ENCODE results near the gene NFATC2.
A peak's percentile ranks its signal among the peaks of the same experiment; 100 is the strongest.

NFATC2 gene

GRCh38 chr20:51491393-51491792 lies 51.1 kb downstream of the NFATC2 start:
- H3K4me2 ChIP-seq (ENCODE audit: low read length): no peak overlapping the region
- no peaks in the 10 kb centered on the region for H3K9me3 ChIP-seq (ENCODE audit: low read length)
- H2AFZ ChIP-seq (ENCODE audit: low read length): no peak overlapping the region
- no peak overlapping the region for H3K9ac ChIP-seq (ENCODE audit: low read length)
- no peaks in the 10 kb centered on the region for H3K9me2 ChIP-seq (ENCODE audit: low read depth, low read length)
- H3F3A ChIP-seq (ENCODE audit: insufficient read depth, low read length): no peaks in the 10 kb centered on the region
- no peaks in the 10 kb centered on the region for H3K79me2 ChIP-seq (ENCODE audit: insufficient read depth, low read length)
- H3K27me3 ChIP-seq (ENCODE audit: insufficient read depth, low read length): no peaks in the 10 kb centered on the region
- H3K27ac ChIP-seq (ENCODE audit: low read depth, low read length, poor library complexity, severe bottlenecking): peak overlapping the region; percentile 11
- H3K4me1 ChIP-seq (ENCODE audit: insufficient read depth, low read length, severe bottlenecking): peaks cover 66% of the 10 kb centered on the region
- H3K36me3 ChIP-seq (ENCODE audit: insufficient read depth, low read length): peaks cover 76% of the 10 kb centered on the region
- H3K4me3 ChIP-seq (ENCODE audit: low read depth, low read length, poor library complexity, severe bottlenecking): no peak overlapping the region
- no peak for TF ChIP-seq CTCF (IDR thresholded peaks at IDR 0.05; ENCODE audit: low read length)
- TF ChIP-seq EZH2 (IDR thresholded peaks at IDR 0.05; ENCODE audit: borderline replicate concordance, low read length): no peak
- H4K20me1 ChIP-seq (ENCODE audit: insufficient read depth, low read length): no peaks in the 10 kb centered on the region

- H3K4me1 ChIP-seq (ENCODE audit: insufficient read depth, low read length, severe bottlenecking): peaks cover 63% of the 10 kb centered on the region
- H3K4me3 ChIP-seq (ENCODE audit: low read depth, low read length, poor library complexity, severe bottlenecking): no peak overlapping the region
- H3K27ac ChIP-seq (ENCODE audit: low read depth, low read length, poor library complexity, severe bottlenecking): no peak overlapping the region
- TF ChIP-seq EZH2 (IDR thresholded peaks at IDR 0.05; ENCODE audit: borderline replicate concordance, low read length) (no peak), CTCF (IDR thresholded peaks at IDR 0.05; ENCODE audit: low read length) (no peak)
- H3K79me2 ChIP-seq (ENCODE audit: insufficient read depth, low read length): no peaks in the 10 kb centered on the region
- no peak overlapping the region for H3K4me2 ChIP-seq (ENCODE audit: low read length)
- no peaks in the 10 kb centered on the region for H3F3A ChIP-seq (ENCODE audit: insufficient read depth, low read length)
- no peaks in the 10 kb centered on the region for H3K27me3 ChIP-seq (ENCODE audit: insufficient read depth, low read length)
- no peak overlapping the region for H3K9ac ChIP-seq (ENCODE audit: low read length)
- no peaks in the 10 kb centered on the region for H3K9me3 ChIP-seq (ENCODE audit: low read length)
- no peaks in the 10 kb centered on the region for H4K20me1 ChIP-seq (ENCODE audit: insufficient read depth, low read length)
- H3K36me3 ChIP-seq (ENCODE audit: insufficient read depth, low read length): peaks cover 73% of the 10 kb centered on the region
- H3K9me2 ChIP-seq (ENCODE audit: low read depth, low read length): no peaks in the 10 kb centered on the region
- no peak overlapping the region for H2AFZ ChIP-seq (ENCODE audit: low read length)
Observed at GRCh38 chr20:51490635-51491034, 51.9 kb downstream of the NFATC2 start.

- no peaks in the 10 kb centered on the region for H3F3A ChIP-seq (ENCODE audit: insufficient read depth, low read length)
- peaks cover 68% of the 10 kb centered on the region for H3K36me3 ChIP-seq (ENCODE audit: insufficient read depth, low read length)
- H3K4me3 ChIP-seq (ENCODE audit: low read depth, low read length, poor library complexity, severe bottlenecking): no peak overlapping the region
- no peaks in the 10 kb centered on the region for H4K20me1 ChIP-seq (ENCODE audit: insufficient read depth, low read length)
- H3K9ac ChIP-seq (ENCODE audit: low read length): no peak overlapping the region
- H3K9me2 ChIP-seq (ENCODE audit: low read depth, low read length): no peaks in the 10 kb centered on the region
- H3K27me3 ChIP-seq (ENCODE audit: insufficient read depth, low read length): no peaks in the 10 kb centered on the region
- H3K4me2 ChIP-seq (ENCODE audit: low read length): no peak overlapping the region
- no peaks in the 10 kb centered on the region for H3K9me3 ChIP-seq (ENCODE audit: low read length)
- peak overlapping the region; percentile 50 for H3K27ac ChIP-seq (ENCODE audit: low read depth, low read length, poor library complexity, severe bottlenecking)
- TF ChIP-seq EZH2 (IDR thresholded peaks at IDR 0.05; ENCODE audit: borderline replicate concordance, low read length) (no peak), CTCF (IDR thresholded peaks at IDR 0.05; ENCODE audit: low read length) (no peak)
- H3K79me2 ChIP-seq (ENCODE audit: insufficient read depth, low read length): no peaks in the 10 kb centered on the region
- no peak overlapping the region for H2AFZ ChIP-seq (ENCODE audit: low read length)
- peaks cover 64% of the 10 kb centered on the region for H3K4me1 ChIP-seq (ENCODE audit: insufficient read depth, low read length, severe bottlenecking)
Observed at GRCh38 chr20:51489611-51490010, 52.9 kb downstream of the NFATC2 start.
